GM12872 (cell line): ENCODE results near the gene SENP3.
A peak's percentile ranks its signal among the peaks of the same experiment; 100 is the strongest.

Source experiments
- CTCF ChIP-seq: IDR thresholded peaks from 3 replicates; pipeline ENCODE4 v1.5.1; 2011; ENCODE audit warnings: low read depth, mild to moderate bottlenecking, low read length, moderate library complexity; ENCODE audit not compliant: insufficient read depth

SENP3 gene

GRCh38 chr17:7530023-7530900 is 31.5 kb upstream of the SENP3 start:
- TF ChIP-seq CTCF = no peak

- TF ChIP-seq CTCF = no peak
Observed at GRCh38 chr17:7538050-7538449, 23.7 kb upstream of the SENP3 start.

GRCh38 chr17:7538891-7539545 is 22.7 kb upstream of the SENP3 start:
- no peak for TF ChIP-seq CTCF

- TF ChIP-seq CTCF = no peak
Observed at GRCh38 chr17:7541074-7541621, 20.6 kb upstream of the SENP3 start.

GRCh38 chr17:7544911-7545310 is 16.8 kb upstream of the SENP3 start:
- TF ChIP-seq CTCF = no peak

GRCh38 chr17:7548585-7549400 is 12.9 kb upstream of the SENP3 start, which contains the start of gene TNFSF12:
TSS of gene TNFSF12 (plus strand) at chr17:7549058. CDS start at chr17:7549154, 96 bp downstream.
- peak; percentile 15; the same call in 1 of the 3 replicates for TF ChIP-seq CTCF

GRCh38 chr17:7549401-7550055 is 12.2 kb upstream of the SENP3 start:
- no peak for TF ChIP-seq CTCF
